Measurements from ENCODE around the gene DNAI2.

DNA sequence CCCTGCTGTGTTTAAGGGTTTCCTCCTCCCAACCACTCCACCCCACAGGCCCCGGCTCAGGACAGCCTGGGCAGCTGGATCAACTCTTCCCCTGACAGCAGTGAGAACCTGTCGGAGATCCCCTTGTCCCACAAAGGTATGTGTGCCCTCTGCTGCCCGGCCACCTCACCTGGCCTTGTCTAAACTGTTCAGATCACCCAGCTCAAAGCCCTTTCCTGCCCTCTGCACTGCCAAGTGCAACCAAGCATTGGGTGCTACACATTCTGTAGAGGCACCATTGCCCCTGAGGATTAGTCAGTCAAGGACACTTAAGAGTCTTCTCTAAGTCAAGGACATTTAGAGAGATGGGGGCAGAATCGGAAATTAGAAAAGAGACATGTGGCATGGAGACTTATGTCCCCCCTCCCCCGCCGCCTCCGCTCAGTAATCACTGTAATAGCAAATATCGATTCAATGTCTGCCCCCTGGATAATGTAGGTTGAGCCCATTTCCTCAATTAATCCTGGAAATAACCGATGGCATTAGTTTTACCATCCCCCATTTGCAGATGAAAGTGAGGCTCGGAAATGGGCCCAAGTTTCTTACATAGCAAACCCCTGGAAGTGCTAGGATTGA, 79.5 kb downstream of the DNAI2 start:
- TF ChIP-seq EP300 (IDR thresholded peaks at IDR 0.05; ENCODE audit: borderline replicate concordance) (no peak), CREB1 (IDR thresholded peaks at IDR 0.05; ENCODE audit: low read depth) (no peak), TAF1 (IDR thresholded peaks at IDR 0.05; ENCODE audit: low read depth) (no peak), FOXM1 (IDR thresholded peaks at IDR 0.05; ENCODE audit: borderline replicate concordance, low read depth) (no peak), RAD21 (IDR thresholded peaks at IDR 0.05; ENCODE audit: low read depth) (no peak), EGR1 (IDR thresholded peaks at IDR 0.05) (no peak), TCF12 (IDR thresholded peaks at IDR 0.05; ENCODE audit: low read depth) (no peak), TEAD4 (IDR thresholded peaks at IDR 0.05) (no peak)
- TF ChIP-seq, protein P1, sequence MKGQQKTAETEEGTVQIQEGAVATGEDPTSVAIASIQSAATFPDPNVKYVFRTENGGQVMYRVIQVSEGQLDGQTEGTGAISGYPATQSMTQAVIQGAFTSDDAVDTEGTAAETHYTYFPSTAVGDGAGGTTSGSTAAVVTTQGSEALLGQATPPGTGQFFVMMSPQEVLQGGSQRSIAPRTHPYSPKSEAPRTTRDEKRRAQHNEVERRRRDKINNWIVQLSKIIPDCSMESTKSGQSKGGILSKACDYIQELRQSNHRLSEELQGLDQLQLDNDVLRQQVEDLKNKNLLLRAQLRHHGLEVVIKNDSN (IDR thresholded peaks at IDR 0.05): no peak
- TF ChIP-seq, protein P2, sequence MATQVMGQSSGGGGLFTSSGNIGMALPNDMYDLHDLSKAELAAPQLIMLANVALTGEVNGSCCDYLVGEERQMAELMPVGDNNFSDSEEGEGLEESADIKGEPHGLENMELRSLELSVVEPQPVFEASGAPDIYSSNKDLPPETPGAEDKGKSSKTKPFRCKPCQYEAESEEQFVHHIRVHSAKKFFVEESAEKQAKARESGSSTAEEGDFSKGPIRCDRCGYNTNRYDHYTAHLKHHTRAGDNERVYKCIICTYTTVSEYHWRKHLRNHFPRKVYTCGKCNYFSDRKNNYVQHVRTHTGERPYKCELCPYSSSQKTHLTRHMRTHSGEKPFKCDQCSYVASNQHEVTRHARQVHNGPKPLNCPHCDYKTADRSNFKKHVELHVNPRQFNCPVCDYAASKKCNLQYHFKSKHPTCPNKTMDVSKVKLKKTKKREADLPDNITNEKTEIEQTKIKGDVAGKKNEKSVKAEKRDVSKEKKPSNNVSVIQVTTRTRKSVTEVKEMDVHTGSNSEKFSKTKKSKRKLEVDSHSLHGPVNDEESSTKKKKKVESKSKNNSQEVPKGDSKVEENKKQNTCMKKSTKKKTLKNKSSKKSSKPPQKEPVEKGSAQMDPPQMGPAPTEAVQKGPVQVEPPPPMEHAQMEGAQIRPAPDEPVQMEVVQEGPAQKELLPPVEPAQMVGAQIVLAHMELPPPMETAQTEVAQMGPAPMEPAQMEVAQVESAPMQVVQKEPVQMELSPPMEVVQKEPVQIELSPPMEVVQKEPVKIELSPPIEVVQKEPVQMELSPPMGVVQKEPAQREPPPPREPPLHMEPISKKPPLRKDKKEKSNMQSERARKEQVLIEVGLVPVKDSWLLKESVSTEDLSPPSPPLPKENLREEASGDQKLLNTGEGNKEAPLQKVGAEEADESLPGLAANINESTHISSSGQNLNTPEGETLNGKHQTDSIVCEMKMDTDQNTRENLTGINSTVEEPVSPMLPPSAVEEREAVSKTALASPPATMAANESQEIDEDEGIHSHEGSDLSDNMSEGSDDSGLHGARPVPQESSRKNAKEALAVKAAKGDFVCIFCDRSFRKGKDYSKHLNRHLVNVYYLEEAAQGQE (IDR thresholded peaks at IDR 0.05; ENCODE audit: low read depth): no peak
- TF ChIP-seq, protein P3, sequence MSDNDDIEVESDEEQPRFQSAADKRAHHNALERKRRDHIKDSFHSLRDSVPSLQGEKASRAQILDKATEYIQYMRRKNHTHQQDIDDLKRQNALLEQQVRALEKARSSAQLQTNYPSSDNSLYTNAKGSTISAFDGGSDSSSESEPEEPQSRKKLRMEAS (IDR thresholded peaks at IDR 0.05): no peak

Data from Ishikawa (cell line).